Caco-2 (cell line): ENCODE data around the gene GPR17. TPM values are rescaled to one million over a fixed set of nuclear protein-coding genes. Genes with fewer than 3 reads are reported as not detected.

Experiments used
- BruUV-seq: library from RNA; stranded (reverse); fragments of 400-500 nt; replicated peaks from 2 replicates; lab custom pipeline; 2021; lab: Mats Ljungman, UMichigan
- CTCF ChIA-PET: fragments of 300-600 bp; sonication (Branson Sonifier 250); formaldehyde crosslinking; loops from one replicate; lab custom pipeline; 2022; ENCODE audit warnings: antibody characterized with exemption; lab: Charles Lee
- POLR2A ChIA-PET: fragments of 300-600 bp; sonication (Branson Sonifier 250); formaldehyde crosslinking; loops from one replicate; lab custom pipeline; 2022; ENCODE audit warnings: antibody characterized with exemption; lab: Charles Lee
- DNase-seq, 2 experiments: peaks; one replicate each; pipeline versions ENCODE4 v3.0.0 to v3.0.0-alpha.2; 2020 to 2022
- H3K27me3 ChIP-seq: replicated peaks from 2 replicates; pipeline ENCODE4 v1.6.0; 2011; ENCODE audit warnings: low read length; ENCODE audit not compliant: control insufficient read depth, insufficient read depth
- H3K36me3 ChIP-seq: 2 replicates; pipeline ENCODE4 v1.5.1; 2011; ENCODE audit warnings: low read length; ENCODE audit not compliant: control insufficient read depth, insufficient read depth
- H3K4me1 ChIP-seq: fragments of 250-450 bp; sonication (Bioruptor Pico); 2 replicates; pipeline ENCODE4 v1.5.1; 2020; ENCODE audit warnings: mild to moderate bottlenecking
- H3K4me3 ChIP-seq: 2 replicates; pipeline ENCODE4 v1.5.1; 2011; ENCODE audit warnings: low read depth, mild to moderate bottlenecking, control low read depth, low read length
- H3K9me3 ChIP-seq: fragments of 250-450 bp; sonication (Bioruptor Pico); 2 replicates; pipeline ENCODE4 v1.5.1; 2020; ENCODE audit warnings: mild to moderate bottlenecking, moderate library complexity
- H3K27ac Mint-ChIP-seq: one replicate; pipeline ENCODE4 v1.8.0; 2022; ENCODE audit warnings: mixed read lengths; ENCODE audit not compliant: unreplicated experiment
- H3K27me3 Mint-ChIP-seq: one replicate; pipeline ENCODE4 v1.8.0; 2022; ENCODE audit warnings: mixed read lengths; ENCODE audit not compliant: insufficient read depth, unreplicated experiment
- H3K36me3 Mint-ChIP-seq: one replicate; pipeline ENCODE4 v1.8.0; 2022; ENCODE audit warnings: mild to moderate bottlenecking, mixed read lengths; ENCODE audit not compliant: insufficient read depth, unreplicated experiment
- H3K4me1 Mint-ChIP-seq: one replicate; pipeline ENCODE4 v1.8.0; 2022; ENCODE audit warnings: low read depth, mixed read lengths; ENCODE audit not compliant: unreplicated experiment
- H3K4me3 Mint-ChIP-seq: one replicate; pipeline ENCODE4 v1.8.0; 2022; ENCODE audit warnings: mild to moderate bottlenecking, moderate library complexity, mixed read lengths; ENCODE audit not compliant: unreplicated experiment
- H3K9me3 Mint-ChIP-seq: one replicate; pipeline ENCODE4 v1.8.0; 2022; ENCODE audit warnings: mixed read lengths; ENCODE audit not compliant: unreplicated experiment
- CTCF ChIP-seq, 2 experiments: fragments of 200-600 bp in 1 of 2; IDR thresholded peaks; 1 replicate in 1 of 2; 2 replicates in 1 of 2; pipeline versions ENCODE4 v1.5.1 to v1.8.0; 2011 to 2022; ENCODE audit warnings: antibody characterized with exemption in 1 of 2, control low read depth in 1 of 2, inconsistent platforms in 1 of 2, low read depth in 1 of 2, low read length in 1 of 2, mild to moderate bottlenecking in 1 of 2, moderate library complexity in 1 of 2; ENCODE audit not compliant: insufficient read depth in 1 of 2, severe bottlenecking in 1 of 2, unreplicated experiment in 1 of 2
- intact Hi-C: fragments of 100-400 bp; cut with micrococcal nuclease; formaldehyde crosslinking; loops from one replicate; pipeline ENCODE4 v1.10.0; 2022; ENCODE audit not compliant: unreplicated experiment
- total RNA-seq: library from RNA; stranded (reverse); gene quantifications from 2 replicates; pipeline ENCODE4 v1.2.3, GENCODE V29; 2022

GPR17 gene
- total RNA-seq, 1 experiment from 2014 or later: not detected

GRCh38 chr2:127626175-127626574 lies 19.8 kb upstream of the GPR17 start:
- no peaks in the 10 kb centered on the region for H3K36me3 Mint-ChIP-seq
- Histone ChIP-seq H3K4me3 (no peak overlapping the region), H3K36me3 (no peaks in the 10 kb centered on the region), H3K4me1 (no peaks in the 10 kb centered on the region), H3K9me3 (no peaks in the 10 kb centered on the region), H3K27me3 (no peaks in the 10 kb centered on the region)
- TF ChIP-seq CTCF (IDR thresholded peaks at IDR 0.05; ENCODE audit: insufficient read depth in 1 of 2, low read depth in 1 of 2, low read length in 1 of 2, severe bottlenecking in 1 of 2, unreplicated experiment in 1 of 2): no peak
- H3K4me3 Mint-ChIP-seq: no peak overlapping the region
- intact Hi-C loops: no loop called here
- H3K4me1 Mint-ChIP-seq: no peaks in the 10 kb centered on the region
- no peaks in the 10 kb centered on the region for H3K9me3 Mint-ChIP-seq
- no peak overlapping the region for H3K27ac Mint-ChIP-seq
- no TSS peak for BruUV-seq
- DNase-seq: no peak
- peaks cover 2% of the 10 kb centered on the region for H3K27me3 Mint-ChIP-seq
- CTCF ChIA-PET: no interaction called here
- POLR2A ChIA-PET: no interaction called here

- H3K4me3 Mint-ChIP-seq: no peak overlapping the region
- Histone ChIP-seq H3K9me3 (no peaks in the 10 kb centered on the region), H3K4me1 (no peaks in the 10 kb centered on the region), H3K36me3 (no peaks in the 10 kb centered on the region), H3K4me3 (no peak overlapping the region), H3K27me3 (no peaks in the 10 kb centered on the region)
- ChIA-PET POLR2A (no interaction called here), CTCF (no interaction called here)
- peaks cover 2% of the 10 kb centered on the region for H3K27me3 Mint-ChIP-seq
- no peak for TF ChIP-seq CTCF (IDR thresholded peaks at IDR 0.05; ENCODE audit: insufficient read depth in 1 of 2, low read depth in 1 of 2, low read length in 1 of 2, severe bottlenecking in 1 of 2, unreplicated experiment in 1 of 2)
- intact Hi-C loops: no loop called here
- H3K4me1 Mint-ChIP-seq: no peaks in the 10 kb centered on the region
- BruUV-seq: no TSS peak
- DNase-seq: no peak
- no peaks in the 10 kb centered on the region for H3K36me3 Mint-ChIP-seq
- no peak overlapping the region for H3K27ac Mint-ChIP-seq
- H3K9me3 Mint-ChIP-seq: no peaks in the 10 kb centered on the region
Observed at GRCh38 chr2:127626917-127627739, 18.8 kb upstream of the GPR17 start.

- no peak for DNase-seq
- no peaks in the 10 kb centered on the region for H3K4me1 ChIP-seq
- no peaks in the 10 kb centered on the region for H3K4me1 Mint-ChIP-seq
- no peaks in the 10 kb centered on the region for H3K36me3 ChIP-seq
- no TSS peak for BruUV-seq
- H3K9me3 ChIP-seq: no peaks in the 10 kb centered on the region
- no peaks in the 10 kb centered on the region for H3K36me3 Mint-ChIP-seq
- ChIA-PET POLR2A (interaction anchor here (0.6 kb wide), 1 partner anchor 102 kb away, joined by 3 read pairs; the partner anchor contains the start of gene IWS1), CTCF (no interaction called here)
- intact Hi-C loops: no loop called here
- no peaks in the 10 kb centered on the region for H3K9me3 Mint-ChIP-seq
- no peak for TF ChIP-seq CTCF (IDR thresholded peaks at IDR 0.05; ENCODE audit: insufficient read depth in 1 of 2, low read depth in 1 of 2, low read length in 1 of 2, severe bottlenecking in 1 of 2, unreplicated experiment in 1 of 2)
- H3K27ac Mint-ChIP-seq: no peak overlapping the region
- peaks cover 2% of the 10 kb centered on the region for H3K27me3 Mint-ChIP-seq
- H3K27me3 ChIP-seq: no peaks in the 10 kb centered on the region
- no peak overlapping the region for H3K4me3 Mint-ChIP-seq
- H3K4me3 ChIP-seq: no peak overlapping the region
Observed at GRCh38 chr2:127627740-127628571, 18.0 kb upstream of the GPR17 start.
